Eye (tissue), 1 donor: ENCODE data around the gene ESRRA.

Source experiments
- DNase-seq: peaks from one replicate; pipeline ENCODE4 v3.0.0-alpha.2; 2015

ESRRA gene

DNA sequence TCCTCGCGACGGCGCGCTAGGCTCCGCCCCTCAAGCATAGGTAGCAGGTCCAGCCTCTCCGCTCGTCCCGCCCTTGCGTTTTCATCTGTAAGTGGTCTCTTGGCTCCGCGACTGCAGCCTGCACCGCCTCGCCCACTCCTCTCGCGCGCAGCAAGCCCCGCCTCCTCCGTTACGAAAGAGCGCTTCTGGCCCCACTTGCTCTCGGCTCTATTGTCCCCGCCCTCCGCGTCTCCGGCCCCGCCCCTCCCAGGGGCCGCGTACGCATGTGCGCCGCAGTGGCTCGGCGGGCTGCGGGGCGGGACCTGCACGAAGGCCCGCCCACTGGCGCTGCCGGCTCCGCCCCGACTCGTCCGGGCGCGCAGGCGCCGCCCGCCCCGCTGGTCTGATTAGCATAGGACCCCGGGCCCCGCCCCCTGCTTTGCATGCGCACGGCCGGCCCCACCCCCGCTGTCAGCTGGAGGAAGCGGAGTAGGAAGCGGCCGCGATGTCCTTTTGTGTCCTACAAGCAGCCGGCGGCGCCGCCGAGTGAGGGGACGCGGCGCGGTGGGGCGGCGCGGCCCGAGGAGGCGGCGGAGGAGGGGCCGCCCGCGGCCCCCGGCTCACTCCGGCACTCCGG lies at the start of gene ESRRA:
ESRRA (plus strand) TSS at position 450 of the 616 bp plus-strand sequence. CDS start 1,656 bp downstream, outside the sequence.
- peak; percentile 99 for DNase-seq

DNA sequence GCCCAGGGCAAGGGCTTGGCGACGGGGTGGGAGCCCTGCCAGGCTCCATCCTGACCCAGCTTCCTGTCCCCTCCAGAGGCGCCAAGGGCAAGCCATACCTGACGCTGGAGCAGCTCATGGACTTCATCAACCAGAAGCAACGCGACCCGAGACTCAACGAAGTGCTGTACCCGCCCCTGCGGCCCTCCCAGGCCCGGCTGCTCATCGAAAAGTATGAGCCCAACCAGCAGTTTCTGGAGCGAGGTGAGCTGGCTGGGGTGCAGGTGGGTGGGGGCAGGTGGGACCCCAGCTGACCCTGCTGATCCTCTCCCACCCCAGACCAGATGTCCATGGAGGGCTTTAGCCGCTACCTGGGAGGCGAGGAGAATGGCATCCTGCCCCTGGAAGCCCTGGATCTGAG lies 49.0 kb upstream of the ESRRA start:
- no peak for DNase-seq

DNA sequence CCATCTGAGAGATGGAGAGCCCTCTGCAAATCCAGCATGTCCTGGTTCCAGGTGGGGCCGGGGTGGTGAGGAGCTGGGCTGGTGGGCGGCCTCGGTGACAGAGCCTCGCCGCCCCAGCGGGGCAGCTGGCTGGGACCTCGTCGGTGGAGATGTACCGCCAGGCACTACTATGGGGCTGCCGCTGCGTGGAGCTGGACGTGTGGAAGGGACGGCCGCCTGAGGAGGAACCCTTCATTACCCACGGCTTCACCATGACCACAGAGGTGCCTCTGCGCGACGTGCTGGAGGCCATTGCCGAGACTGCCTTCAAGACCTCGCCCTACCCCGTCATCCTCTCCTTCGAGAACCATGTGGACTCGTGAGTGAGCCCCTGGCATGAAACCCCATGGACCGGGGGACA lies 47.0 kb upstream of the ESRRA start:
- DNase-seq: no peak

DNA sequence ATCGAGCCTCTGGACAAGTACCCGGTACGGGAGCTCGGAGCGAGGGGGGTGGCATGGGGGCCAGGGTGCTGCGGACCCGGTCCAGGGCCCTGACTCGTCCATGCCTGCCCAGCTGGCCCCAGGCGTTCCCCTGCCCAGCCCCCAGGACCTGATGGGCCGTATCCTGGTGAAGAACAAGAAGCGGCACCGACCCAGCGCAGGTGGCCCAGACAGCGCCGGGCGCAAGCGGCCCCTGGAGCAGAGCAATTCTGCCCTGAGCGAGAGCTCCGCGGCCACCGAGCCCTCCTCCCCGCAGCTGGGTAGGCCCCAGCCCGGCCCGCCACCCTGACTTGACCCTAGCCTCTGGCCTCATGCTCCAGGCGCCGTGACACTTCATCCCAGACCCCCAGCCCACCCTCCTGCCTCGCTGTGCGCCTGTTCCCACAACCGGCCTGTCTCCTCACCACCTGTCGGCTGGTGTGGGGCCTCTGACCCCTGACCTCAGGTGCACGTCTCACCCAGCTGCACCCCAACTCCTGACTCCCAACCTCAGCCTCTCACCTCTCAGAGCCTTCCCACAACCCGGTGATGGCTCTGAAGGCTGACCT lies 46.3 kb upstream of the ESRRA start:
- DNase-seq: no peak

- no peak for DNase-seq
These were observed 45.7 kb upstream of the ESRRA start for GRCh38 chr11:64259533-64260067.

GRCh38 chr11:64260147-64260708 lies 45.1 kb upstream of the ESRRA start:
- DNase-seq: no peak

DNA sequence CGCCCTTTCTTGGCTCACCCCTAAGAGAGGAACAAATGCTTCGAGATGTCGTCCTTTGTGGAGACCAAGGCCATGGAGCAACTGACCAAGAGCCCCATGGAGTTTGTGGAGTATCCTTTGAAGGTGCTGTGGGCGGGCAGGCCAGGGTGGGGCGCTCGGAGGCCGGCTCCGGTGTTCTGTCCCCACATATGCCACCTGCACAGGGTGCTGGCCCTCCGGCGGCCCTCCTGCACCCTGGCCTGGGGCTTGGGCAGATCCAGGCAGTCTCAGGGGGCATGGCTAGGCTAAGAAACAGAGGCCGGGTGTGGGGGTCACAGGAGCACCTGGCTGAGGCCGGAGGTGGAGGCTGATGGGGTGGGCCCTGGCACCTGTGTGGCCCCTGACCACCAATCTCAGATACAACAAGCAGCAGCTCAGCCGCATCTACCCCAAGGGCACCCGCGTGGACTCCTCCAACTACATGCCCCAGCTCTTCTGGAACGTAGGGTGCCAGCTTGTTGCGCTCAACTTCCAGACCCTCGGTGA lies 43.7 kb upstream of the ESRRA start:
- no peak for DNase-seq

GRCh38 chr11:64262271-64263002 lies 42.9 kb upstream of the ESRRA start:
- DNase-seq: no peak

DNA sequence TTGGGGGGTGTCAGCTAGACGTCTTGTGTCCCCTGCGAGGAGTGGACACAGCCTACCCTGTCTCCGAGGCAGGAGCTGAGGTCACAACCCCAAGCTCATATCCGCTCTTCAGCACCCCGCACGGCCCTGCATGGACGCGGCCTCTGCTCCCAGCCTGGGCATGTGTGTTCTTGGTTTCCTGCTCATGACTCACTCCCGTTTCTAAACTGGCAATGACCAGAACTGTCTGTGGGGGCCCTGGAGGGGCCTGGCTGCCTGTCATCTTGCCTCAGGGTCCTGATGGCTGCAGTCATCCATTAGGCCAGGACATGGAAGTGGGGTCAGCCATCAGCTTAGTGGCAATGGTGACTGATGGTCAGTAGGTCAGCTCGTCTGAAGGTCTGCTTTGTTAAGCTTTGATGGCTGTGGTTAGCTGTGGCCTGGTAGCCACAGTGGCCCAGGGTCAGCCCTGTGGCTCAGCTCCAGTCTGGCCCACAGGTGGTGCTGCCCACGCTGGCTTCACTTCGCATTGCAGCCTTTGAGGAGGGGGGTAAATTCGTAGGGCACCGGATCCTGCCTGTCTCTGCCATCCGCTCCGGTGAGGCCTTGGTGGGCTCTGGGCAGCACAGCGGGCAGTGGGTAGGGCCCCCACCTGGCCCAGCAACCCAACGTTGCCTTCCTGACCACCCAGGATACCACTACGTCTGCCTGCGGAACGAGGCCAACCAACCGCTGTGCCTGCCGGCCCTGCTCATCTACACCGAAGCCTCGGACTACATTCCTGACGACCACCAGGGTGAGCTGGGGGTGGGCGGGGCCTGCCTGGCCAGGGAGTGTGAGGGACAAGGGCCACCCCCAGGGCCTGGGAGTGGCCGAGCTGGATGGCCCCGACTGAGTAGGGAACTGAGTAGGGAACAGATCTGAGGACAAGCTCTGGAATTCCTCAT lies 42.0 kb upstream of the ESRRA start:
- peak; percentile 82 for DNase-seq

DNA sequence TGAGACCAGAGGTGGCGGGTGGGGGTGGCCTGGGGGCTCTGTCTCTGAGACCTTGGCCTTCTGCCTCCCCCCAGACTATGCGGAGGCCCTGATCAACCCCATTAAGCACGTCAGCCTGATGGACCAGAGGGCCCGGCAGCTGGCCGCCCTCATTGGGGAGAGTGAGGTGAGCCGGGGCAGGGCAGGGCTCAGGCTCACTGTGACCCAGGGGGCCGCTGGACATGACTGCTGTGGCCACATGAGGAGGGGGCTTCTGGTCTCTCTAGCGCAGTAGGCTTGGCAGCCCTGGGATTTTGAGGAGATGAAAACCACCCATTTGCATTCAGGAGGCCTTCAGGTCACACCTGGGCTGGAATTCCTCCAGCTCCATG lies 41.4 kb upstream of the ESRRA start:
- no peak for DNase-seq

- DNase-seq: peak; percentile 29
These were observed 40.9 kb upstream of the ESRRA start for GRCh38 chr11:64264371-64264852.

GRCh38 chr11:64265176-64266160 lies 39.9 kb upstream of the ESRRA start:
- DNase-seq: no peak

GRCh38 chr11:64266339-64266738 lies 39.0 kb upstream of the ESRRA start:
- DNase-seq: no peak

GRCh38 chr11:64267207-64267945 lies 37.9 kb upstream of the ESRRA start:
- no peak for DNase-seq

GRCh38 chr11:64268025-64268892 lies 37.1 kb upstream of the ESRRA start:
- peak; percentile 38 for DNase-seq

GRCh38 chr11:64268893-64269539 lies 36.3 kb upstream of the ESRRA start:
- peak; percentile 75 for DNase-seq

DNA sequence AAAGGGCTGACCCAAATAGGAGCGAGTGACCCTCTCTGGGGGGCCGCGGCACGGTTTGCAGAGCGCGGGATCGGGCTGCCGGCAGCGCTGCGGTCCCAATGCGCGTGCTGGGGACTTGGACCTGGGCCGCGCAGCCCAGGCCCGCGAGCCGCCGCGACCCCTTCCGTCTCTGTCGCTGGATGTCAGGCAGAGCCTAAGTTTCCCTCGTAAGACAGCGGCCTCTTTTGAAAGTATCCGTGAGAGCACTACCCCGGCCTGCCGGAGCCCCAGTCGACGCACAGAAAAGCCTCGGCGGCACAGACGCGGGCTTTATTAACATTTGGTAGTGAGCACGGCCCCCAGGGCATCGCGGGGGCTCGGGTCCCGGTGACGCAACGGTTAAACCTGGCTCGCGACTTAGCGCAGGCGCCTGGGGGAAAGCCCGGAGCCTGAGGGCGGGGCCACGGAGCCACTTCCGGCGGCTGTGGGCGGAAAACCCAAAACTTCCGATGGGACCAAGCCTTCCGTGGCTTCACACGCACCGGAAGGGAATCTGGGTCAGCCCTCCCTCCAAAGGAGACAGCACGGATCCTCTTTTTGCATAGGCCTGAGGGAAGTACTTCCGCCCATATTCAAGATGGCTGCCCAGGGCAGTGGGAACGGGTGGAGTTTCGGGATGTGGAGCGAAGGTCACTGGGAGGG lies 35.6 kb upstream of the ESRRA start:
- DNase-seq: peak; percentile 100
